Measurements from ENCODE around the gene MAN2A2.

DNA sequence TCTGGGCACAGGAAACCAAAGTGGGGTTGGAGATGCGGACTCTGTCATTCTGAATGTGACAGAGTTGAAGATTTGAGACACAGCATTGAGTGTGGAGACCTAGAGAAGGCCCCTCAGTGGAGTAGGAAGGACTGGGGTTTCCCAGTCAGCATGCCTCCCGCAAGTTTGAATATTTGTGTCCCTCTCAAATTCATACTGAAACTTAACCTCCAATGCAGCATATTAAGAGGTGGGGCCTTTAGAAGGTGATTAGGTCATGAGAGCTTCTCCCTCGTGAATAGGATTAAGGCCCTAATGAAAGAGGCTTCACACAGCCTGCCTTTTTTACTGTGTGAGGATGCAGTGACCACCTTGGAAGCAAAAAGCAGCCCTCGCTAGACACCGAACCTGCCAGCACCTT lies 21.3 kb downstream of the MAN2A2 start:
- TF ChIP-seq EZH2 (IDR thresholded peaks at IDR 0.05; ENCODE audit: insufficient read depth, poor library complexity, severe bottlenecking) = no peak
- no peak for TF ChIP-seq EZH2phosphoT487 (IDR thresholded peaks at IDR 0.05; ENCODE audit: insufficient read depth, low read depth)

Data from GM23248 (cell line).